ENCODE data around the gene GPR65. TPM values are rescaled to one million over a fixed set of nuclear protein-coding genes. Genes with fewer than 3 reads are reported as not detected.

GPR65 gene
- 10 to 100 TPM; 17.9 to 21.0 TPM for total RNA-seq

GRCh38 chr14:88005050-88005481 is at the start of gene GPR65:
Gene GPR65, plus strand, starts transcription at chr14:88005135. Its CDS starts 5,713 bp downstream, at chr14:88010848.
- Mint-ChIP-seq H3K27me3 (no peaks in the 10 kb centered on the region), H3K4me1 (peaks cover 61% of the 10 kb centered on the region), H3K4me3 (peak within 1 kb of the TSS; percentile 90), H3K9me3 (peaks cover 3% of the 10 kb centered on the region), H3K36me3 (ENCODE audit: low read depth) (peaks cover 46% of the 10 kb centered on the region), H3K27ac (peak within 1 kb of the TSS; percentile 97)
- ChIA-PET POLR2A (interaction anchor here (2.4 kb wide), 1 partner anchor 12 kb away, joined by 9 read pairs; the partner anchor contains the start of gene GALC), CTCF (interaction anchor here (0.7 to 2.4 kb wide), 4 partner anchors 9 to 12 kb away, joined by 3 to 15 read pairs (median 4); partner anchors contain the start of gene GALC)
- DNase-seq = peak; percentile 66

GRCh38 chr14:87955501-87955900 is 49.4 kb upstream of the GPR65 start:
- Mint-ChIP-seq H3K36me3 (ENCODE audit: low read depth) (peaks cover 57% of the 10 kb centered on the region), H3K4me1 (peaks cover 54% of the 10 kb centered on the region), H3K27me3 (no peaks in the 10 kb centered on the region), H3K4me3 (no peak overlapping the region), H3K9me3 (peaks cover 8% of the 10 kb centered on the region), H3K27ac (no peak overlapping the region)
- DNase-seq = no peak
- CTCF ChIA-PET = interaction anchor here (1.0 kb wide), 1 partner anchor 40 kb away, joined by 4 read pairs; no protein-coding TSS in a partner anchor
- POLR2A ChIA-PET = no interaction called here

GRCh38 chr14:87960013-87960787 is 44.7 kb upstream of the GPR65 start:
- POLR2A ChIA-PET = no interaction called here
- Mint-ChIP-seq H3K27ac (peak overlapping the region; percentile 27), H3K36me3 (ENCODE audit: low read depth) (peaks cover 66% of the 10 kb centered on the region)

GRCh38 chr14:87961246-87961645 is 43.7 kb upstream of the GPR65 start:
- Mint-ChIP-seq H3K27me3 (no peaks in the 10 kb centered on the region), H3K4me3 (no peak overlapping the region), H3K36me3 (ENCODE audit: low read depth) (peaks cover 68% of the 10 kb centered on the region), H3K9me3 (peaks cover 8% of the 10 kb centered on the region), H3K4me1 (peaks cover 12% of the 10 kb centered on the region), H3K27ac (no peak overlapping the region)
- DNase-seq = no peak
- POLR2A ChIA-PET = no interaction called here
- CTCF ChIA-PET = no interaction called here

More at GRCh38 chr14:87960013-87960787, 44.7 kb upstream of the GPR65 start:
- Mint-ChIP-seq H3K27me3 (no peaks in the 10 kb centered on the region), H3K9me3 (peaks cover 8% of the 10 kb centered on the region), H3K4me1 (peaks cover 18% of the 10 kb centered on the region), H3K4me3 (no peak overlapping the region)
- DNase-seq = no peak
- CTCF ChIA-PET = no interaction called here

GRCh38 chr14:87966816-87967215 is 38.1 kb upstream of the GPR65 start:
- no peak overlapping the region for H3K27ac Mint-ChIP-seq
- H3K4me3 Mint-ChIP-seq = no peak overlapping the region
- H3K27me3 Mint-ChIP-seq = no peaks in the 10 kb centered on the region
- DNase-seq = no peak
- H3K36me3 Mint-ChIP-seq (ENCODE audit: low read depth) = peaks cover 36% of the 10 kb centered on the region
- CTCF ChIA-PET = interaction anchor here (0.6 kb wide), 1 partner anchor 203 kb away, joined by 3 read pairs; no protein-coding TSS in a partner anchor
- no peaks in the 10 kb centered on the region for H3K4me1 Mint-ChIP-seq
- no peaks in the 10 kb centered on the region for H3K9me3 Mint-ChIP-seq
- POLR2A ChIA-PET = no interaction called here

GRCh38 chr14:87967496-87967895 is 37.4 kb upstream of the GPR65 start:
- no peak overlapping the region for H3K27ac Mint-ChIP-seq
- no peak overlapping the region for H3K4me3 Mint-ChIP-seq
- ChIA-PET POLR2A (no interaction called here), CTCF (no interaction called here)
- no peaks in the 10 kb centered on the region for H3K27me3 Mint-ChIP-seq
- no peaks in the 10 kb centered on the region for H3K9me3 Mint-ChIP-seq
- DNase-seq = no peak
- peaks cover 32% of the 10 kb centered on the region for H3K36me3 Mint-ChIP-seq (ENCODE audit: low read depth)
- H3K4me1 Mint-ChIP-seq = no peaks in the 10 kb centered on the region

GRCh38 chr14:87971010-87971409 is 33.9 kb upstream of the GPR65 start:
- Mint-ChIP-seq H3K27me3 (no peaks in the 10 kb centered on the region), H3K4me1 (no peaks in the 10 kb centered on the region), H3K4me3 (no peak overlapping the region), H3K36me3 (ENCODE audit: low read depth) (peaks cover 22% of the 10 kb centered on the region), H3K9me3 (no peaks in the 10 kb centered on the region), H3K27ac (no peak overlapping the region)
- no peak for DNase-seq
- ChIA-PET CTCF (no interaction called here), POLR2A (no interaction called here)

- Mint-ChIP-seq H3K27ac (no peak overlapping the region), H3K4me1 (peaks cover 2% of the 10 kb centered on the region), H3K9me3 (peaks cover 2% of the 10 kb centered on the region), H3K36me3 (ENCODE audit: low read depth) (peaks cover 33% of the 10 kb centered on the region), H3K27me3 (no peaks in the 10 kb centered on the region), H3K4me3 (no peak overlapping the region)
- POLR2A ChIA-PET = no interaction called here
- no peak for DNase-seq
- CTCF ChIA-PET = no interaction called here
These were observed 29.3 kb upstream of the GPR65 start for GRCh38 chr14:87975636-87976035.

- Mint-ChIP-seq H3K36me3 (ENCODE audit: low read depth) (peaks cover 46% of the 10 kb centered on the region), H3K27me3 (no peaks in the 10 kb centered on the region), H3K4me1 (peaks cover 2% of the 10 kb centered on the region), H3K9me3 (peaks cover 2% of the 10 kb centered on the region), H3K4me3 (no peak overlapping the region), H3K27ac (no peak overlapping the region)
- ChIA-PET POLR2A (no interaction called here), CTCF (no interaction called here)
- no peak for DNase-seq
These were observed 25.2 kb upstream of the GPR65 start for GRCh38 chr14:87979689-87980088.

- Mint-ChIP-seq H3K9me3 (no peaks in the 10 kb centered on the region), H3K4me1 (peaks cover 46% of the 10 kb centered on the region), H3K27me3 (no peaks in the 10 kb centered on the region), H3K36me3 (ENCODE audit: low read depth) (peaks cover 17% of the 10 kb centered on the region), H3K27ac (no peak overlapping the region), H3K4me3 (no peak overlapping the region)
- ChIA-PET CTCF (interaction anchor here (0.6 to 1.1 kb wide), 4 partner anchors 11 to 233 kb away, joined by 3 to 4 read pairs (median 3); no protein-coding TSS in a partner anchor), POLR2A (no interaction called here)
- DNase-seq = no peak
These were observed 15.5 kb upstream of the GPR65 start for GRCh38 chr14:87989221-87989955.

GRCh38 chr14:87989956-87990299 is 15.0 kb upstream of the GPR65 start:
- no peak for DNase-seq
- peaks cover 18% of the 10 kb centered on the region for H3K36me3 Mint-ChIP-seq (ENCODE audit: low read depth)
- CTCF ChIA-PET = interaction anchor here (0.6 to 1.1 kb wide), 4 partner anchors 12 to 233 kb away, joined by 3 to 4 read pairs (median 3); no protein-coding TSS in a partner anchor
- no peak overlapping the region for H3K27ac Mint-ChIP-seq
- H3K27me3 Mint-ChIP-seq = no peaks in the 10 kb centered on the region
- POLR2A ChIA-PET = no interaction called here
- H3K9me3 Mint-ChIP-seq = peaks cover 3% of the 10 kb centered on the region
- no peak overlapping the region for H3K4me3 Mint-ChIP-seq
- peaks cover 52% of the 10 kb centered on the region for H3K4me1 Mint-ChIP-seq

- Mint-ChIP-seq H3K36me3 (ENCODE audit: low read depth) (peaks cover 17% of the 10 kb centered on the region), H3K4me3 (no peak overlapping the region), H3K27ac (no peak overlapping the region), H3K9me3 (peaks cover 3% of the 10 kb centered on the region), H3K27me3 (no peaks in the 10 kb centered on the region), H3K4me1 (peaks cover 59% of the 10 kb centered on the region)
- POLR2A ChIA-PET = no interaction called here
- no peak for DNase-seq
- CTCF ChIA-PET = interaction anchor here (1.1 kb wide), 1 partner anchor 178 kb away, joined by 3 read pairs; no protein-coding TSS in a partner anchor
These were observed 14.3 kb upstream of the GPR65 start for GRCh38 chr14:87990682-87991081.

GRCh38 chr14:87992346-87992717 is 12.6 kb upstream of the GPR65 start:
- CTCF ChIA-PET = interaction anchor here (0.5 to 2.0 kb wide), 5 partner anchors 9 to 217 kb away, joined by 3 to 8 read pairs (median 4); no protein-coding TSS in a partner anchor
- Mint-ChIP-seq H3K36me3 (ENCODE audit: low read depth) (peaks cover 11% of the 10 kb centered on the region), H3K4me1 (peaks cover 68% of the 10 kb centered on the region), H3K27ac (peak overlapping the region; percentile 98), H3K4me3 (peak overlapping the region; percentile 95), H3K27me3 (no peaks in the 10 kb centered on the region), H3K9me3 (peaks cover 3% of the 10 kb centered on the region)
- DNase-seq = no peak
- POLR2A ChIA-PET = interaction anchor here (1.7 kb wide), 1 partner anchor 13 kb away, joined by 9 read pairs; the partner anchor contains the start of gene GPR65
